ENCODE data around the gene KRTAP10-9.

- TF ChIP-seq CTCF (IDR thresholded peaks at IDR 0.05) (no peak), POLR2A (IDR thresholded peaks at IDR 0.05) (no peak)
Measured at GRCh38 chr21:44592446-44593311, 34.2 kb upstream of the KRTAP10-9 start, which contains the start of gene KRTAP10-6.

Measured in Peyer's patch (tissue), 4 donors.